ENCODE results near the gene SP7. TPM values are rescaled to one million over a fixed set of nuclear protein-coding genes. Genes with fewer than 3 reads are reported as not detected.

The SP7 gene
- under 1 TPM in 1 of 4 donors, not detected in 3; 0.21 TPM for total RNA-seq

DNA sequence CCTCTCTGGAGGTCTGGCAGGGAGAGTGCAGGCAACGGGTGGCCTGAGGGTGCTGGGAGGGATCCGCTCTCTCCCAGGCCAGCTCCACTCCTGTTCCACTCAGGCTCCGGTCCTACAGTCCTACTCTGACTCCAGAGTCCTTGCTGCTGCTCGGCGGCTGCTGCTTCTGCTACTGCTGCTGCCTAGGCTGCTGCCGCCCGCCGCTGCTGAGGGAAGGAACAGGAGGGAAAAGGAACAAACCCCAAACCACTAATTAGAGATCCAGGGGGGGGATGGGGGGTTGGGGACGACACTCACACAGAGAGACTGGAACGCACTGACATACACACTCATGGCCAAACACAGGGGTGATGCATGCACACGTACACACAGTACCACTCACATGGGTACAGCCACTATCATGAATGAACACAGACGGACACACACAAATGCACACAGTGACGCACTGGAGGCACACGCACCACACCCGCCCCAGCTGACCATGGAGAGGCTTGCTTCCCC, at the start of gene SP7:
Gene SP7 (minus strand): TSS at position 174 of the 501 bp plus-strand sequence. CDS start 708 bp downstream, outside the sequence.
- WGBS, 2 donors, result 41 to 49% methylated on average over 15 of the region's 15 CpGs
- Histone ChIP-seq H3K4me3 (no peak within 1 kb of the TSS), H3K4me1 (peaks cover 0 to 6% (median 0%) of the 10 kb centered on the region in 4 donors), H3K36me3 (no peaks in the 10 kb centered on the region), H3K9me3 (no peaks in the 10 kb centered on the region), H3K27ac (no peak within 1 kb of the TSS), H3K27me3 (peaks cover 0 to 52% of the 10 kb centered on the region in 2 donors)
- no peak for DNase-seq (ENCODE audit: low spot score in 2 of 2)
- TF ChIP-seq, protein P1, sequence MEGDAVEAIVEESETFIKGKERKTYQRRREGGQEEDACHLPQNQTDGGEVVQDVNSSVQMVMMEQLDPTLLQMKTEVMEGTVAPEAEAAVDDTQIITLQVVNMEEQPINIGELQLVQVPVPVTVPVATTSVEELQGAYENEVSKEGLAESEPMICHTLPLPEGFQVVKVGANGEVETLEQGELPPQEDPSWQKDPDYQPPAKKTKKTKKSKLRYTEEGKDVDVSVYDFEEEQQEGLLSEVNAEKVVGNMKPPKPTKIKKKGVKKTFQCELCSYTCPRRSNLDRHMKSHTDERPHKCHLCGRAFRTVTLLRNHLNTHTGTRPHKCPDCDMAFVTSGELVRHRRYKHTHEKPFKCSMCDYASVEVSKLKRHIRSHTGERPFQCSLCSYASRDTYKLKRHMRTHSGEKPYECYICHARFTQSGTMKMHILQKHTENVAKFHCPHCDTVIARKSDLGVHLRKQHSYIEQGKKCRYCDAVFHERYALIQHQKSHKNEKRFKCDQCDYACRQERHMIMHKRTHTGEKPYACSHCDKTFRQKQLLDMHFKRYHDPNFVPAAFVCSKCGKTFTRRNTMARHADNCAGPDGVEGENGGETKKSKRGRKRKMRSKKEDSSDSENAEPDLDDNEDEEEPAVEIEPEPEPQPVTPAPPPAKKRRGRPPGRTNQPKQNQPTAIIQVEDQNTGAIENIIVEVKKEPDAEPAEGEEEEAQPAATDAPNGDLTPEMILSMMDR (IDR thresholded peaks at IDR 0.05), result no peak
- TF ChIP-seq EP300 (IDR thresholded peaks at IDR 0.05) (no peak), POLR2A (IDR thresholded peaks at IDR 0.05) (no peak)

DNA sequence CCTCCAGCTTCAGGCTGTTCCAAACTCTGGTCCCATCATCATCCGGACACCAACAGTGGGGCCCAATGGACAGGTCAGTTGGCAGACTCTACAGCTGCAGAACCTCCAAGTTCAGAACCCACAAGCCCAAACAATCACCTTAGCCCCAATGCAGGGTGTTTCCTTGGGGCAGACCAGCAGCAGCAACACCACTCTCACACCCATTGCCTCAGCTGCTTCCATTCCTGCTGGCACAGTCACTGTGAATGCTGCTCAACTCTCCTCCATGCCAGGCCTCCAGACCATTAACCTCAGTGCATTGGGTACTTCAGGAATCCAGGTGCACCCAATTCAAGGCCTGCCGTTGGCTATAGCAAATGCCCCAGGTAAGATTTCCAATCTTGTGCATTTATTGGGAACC, 47.1 kb upstream of the SP7 start:
- WGBS, 2 donors, result 66 to 68% methylated on average over 2 of the region's 2 CpGs
- TF ChIP-seq POLR2A (IDR thresholded peaks at IDR 0.05) (no peak), EP300 (IDR thresholded peaks at IDR 0.05) (no peak)
- TF ChIP-seq, protein P1 (IDR thresholded peaks at IDR 0.05), result no peak
- peaks cover 0 to 81% (median 65%) of the 10 kb centered on the region in 4 donors for H3K4me1 ChIP-seq
- H3K27ac ChIP-seq, result peak overlapping the region in 2 of 4 donors; percentile 32 to 36
- H3K27me3 ChIP-seq, result no peaks in the 10 kb centered on the region
- DNase-seq (ENCODE audit: low spot score in 2 of 2), result no peak
- peaks cover 0 to 56% (median 15%) of the 10 kb centered on the region in 3 donors for H3K36me3 ChIP-seq
- H3K9me3 ChIP-seq, result no peaks in the 10 kb centered on the region
- H3K4me3 ChIP-seq, result peak overlapping the region in 2 of 4 donors; percentile 19 to 35

DNA sequence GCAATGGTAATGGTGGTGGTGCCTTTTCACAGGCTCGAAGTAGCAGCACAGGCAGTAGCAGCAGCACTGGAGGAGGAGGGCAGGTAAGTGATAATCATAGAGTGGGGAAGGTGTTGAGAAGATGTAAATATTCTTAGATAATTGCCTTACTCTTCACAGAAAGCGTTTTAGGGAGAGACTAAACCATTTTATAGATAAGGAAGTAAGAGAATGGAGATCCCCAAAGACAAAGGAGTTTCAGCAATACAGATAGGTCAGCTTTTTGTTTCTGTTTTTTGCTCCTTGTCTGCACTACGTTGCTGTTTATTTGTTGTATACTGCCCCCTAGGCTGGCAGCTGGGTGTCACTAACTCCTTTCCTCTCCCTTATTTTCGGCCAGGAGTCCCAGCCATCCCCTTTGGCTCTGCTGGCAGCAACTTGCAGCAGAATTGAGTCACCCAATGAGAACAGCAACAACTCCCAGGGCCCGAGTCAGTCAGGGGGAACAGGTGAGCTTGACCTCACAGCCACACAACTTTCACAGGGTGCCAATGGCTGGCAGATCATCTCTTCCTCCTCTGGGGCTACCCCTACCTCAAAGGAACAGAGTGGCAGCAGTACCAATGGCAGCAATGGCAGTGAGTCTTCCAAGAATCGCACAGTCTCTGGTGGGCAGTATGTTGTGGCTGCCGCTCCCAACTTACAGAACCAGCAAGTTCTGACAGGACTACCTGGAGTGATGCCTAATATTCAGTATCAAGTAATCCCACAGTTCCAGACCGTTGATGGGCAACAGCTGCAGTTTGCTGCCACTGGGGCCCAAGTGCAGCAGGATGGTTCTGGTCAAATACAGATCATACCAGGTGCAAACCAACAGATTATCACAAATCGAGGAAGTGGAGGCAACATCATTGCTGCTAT, 45.8 kb upstream of the SP7 start:
- H3K36me3 ChIP-seq, result peaks cover 0 to 54% (median 15%) of the 10 kb centered on the region in 3 donors
- WGBS, 2 donors, result 42 to 46% methylated on average over 9 of the region's 9 CpGs

DNA sequence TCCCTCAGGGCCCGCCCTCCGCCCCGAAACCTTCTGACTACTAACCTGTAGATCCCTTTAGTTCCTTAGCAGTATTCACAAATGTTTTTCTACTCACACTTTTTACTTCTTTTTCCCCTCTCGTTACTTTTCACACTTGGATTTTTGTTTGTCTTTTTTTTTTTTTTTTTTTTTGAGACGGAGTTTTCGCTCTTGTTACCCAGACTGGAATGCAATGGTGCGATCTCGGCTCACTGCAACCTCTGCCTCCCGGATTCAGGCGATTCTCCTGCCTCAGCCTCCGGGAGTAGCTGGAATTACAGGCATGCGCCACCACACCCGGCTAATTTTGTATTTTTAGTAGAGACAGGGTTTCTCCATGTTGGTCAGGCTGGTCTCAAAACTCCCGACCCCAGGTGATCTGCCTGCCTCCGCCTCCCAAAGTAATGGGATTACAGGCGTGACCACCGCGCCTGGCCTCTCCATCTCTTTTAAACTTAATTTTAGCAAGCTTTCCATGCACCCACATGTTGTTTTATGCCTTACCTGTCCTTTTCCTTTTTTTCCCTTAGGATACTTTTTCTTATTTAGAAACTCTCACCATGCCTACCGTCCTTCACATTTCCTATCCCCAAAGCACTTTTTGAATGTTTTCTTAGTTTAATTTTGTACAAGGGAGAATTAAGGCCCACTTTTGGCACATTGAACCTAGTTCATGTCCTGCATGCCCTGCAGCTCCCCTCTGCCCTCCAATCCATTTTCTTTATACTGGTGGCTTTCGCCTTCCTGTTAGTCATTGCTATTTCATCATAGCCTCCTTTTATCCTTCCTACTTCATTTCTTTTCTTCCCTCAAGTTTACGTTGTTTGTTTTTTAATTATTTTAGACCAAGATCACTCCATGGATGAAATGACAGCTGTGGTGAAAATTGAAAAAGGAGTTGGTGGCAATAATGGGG, 44.9 kb upstream of the SP7 start:
- H3K4me1 ChIP-seq, result peaks cover 0 to 60% (median 45%) of the 10 kb centered on the region in 4 donors
- no peaks in the 10 kb centered on the region for H3K27me3 ChIP-seq
- H3K4me3 ChIP-seq, result peak overlapping the region; percentile 45 to 89 (median 58)
- H3K27ac ChIP-seq, result peak overlapping the region; percentile 93 to 99 (median 97)
- DNase-seq (ENCODE audit: low spot score in 2 of 2), result no peak
- peaks cover 0 to 45% (median 15%) of the 10 kb centered on the region in 3 donors for H3K36me3 ChIP-seq
- no peaks in the 10 kb centered on the region for H3K9me3 ChIP-seq
- 3 to 4% methylated on average over 21 of the region's 21 CpGs for WGBS, 2 donors
- TF ChIP-seq POLR2A (IDR thresholded peaks at IDR 0.05), result no peak
- TF ChIP-seq, protein P1 (IDR thresholded peaks at IDR 0.05), result no peak
- peak in 1 of 2 donors; percentile 35 for TF ChIP-seq EP300 (IDR thresholded peaks at IDR 0.05)

More for the DNA sequence above, 45.8 kb upstream of the SP7 start:
- Histone ChIP-seq H3K9me3 (no peaks in the 10 kb centered on the region), H3K27me3 (no peaks in the 10 kb centered on the region), H3K4me3 (peak overlapping the region in 3 of 4 donors; percentile 45 to 89 (median 63)), H3K27ac (peak overlapping the region; percentile 93 to 99 (median 97)), H3K4me1 (peaks cover 0 to 69% (median 53%) of the 10 kb centered on the region in 4 donors)
- peak; percentile 45 to 64 for DNase-seq (ENCODE audit: low spot score in 2 of 2)
- TF ChIP-seq POLR2A (IDR thresholded peaks at IDR 0.05), result no peak
- TF ChIP-seq, protein P1 (IDR thresholded peaks at IDR 0.05), result peak; percentile 17 to 63 (median 42)

All from tibial nerve (tissue), 4 donors.